Measurements from ENCODE around the gene OR2D2. TPM values are rescaled to one million over a fixed set of nuclear protein-coding genes. Genes with fewer than 3 reads are reported as not detected.
"Not testable (repeated sequence)": the region's sequence is repeated elsewhere in the genome, so short reads cannot be mapped to it uniquely, and the experiment has no call there.

The OR2D2 gene
- total RNA-seq, 1 donor from 2014 or later = 0.64 TPM

DNA sequence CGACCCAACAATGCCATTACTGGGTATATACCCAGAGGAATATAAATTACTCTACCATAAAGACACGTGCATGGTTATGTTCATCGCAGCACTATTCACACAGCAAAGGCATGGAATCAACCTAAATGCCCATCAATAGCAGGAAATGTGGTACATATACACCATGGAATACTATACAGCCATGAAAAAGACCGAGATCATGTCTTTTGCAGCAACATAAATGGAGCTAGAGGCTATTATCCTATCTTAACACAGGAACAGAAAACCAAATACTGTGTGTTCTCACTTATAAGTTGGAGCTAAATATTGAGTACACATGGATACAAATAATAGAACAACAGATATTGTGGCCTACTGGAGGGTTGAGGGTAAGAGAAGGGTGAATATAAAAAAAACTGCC, 3.5 kb downstream of the OR2D2 start:
- TF ChIP-seq, protein P1, sequence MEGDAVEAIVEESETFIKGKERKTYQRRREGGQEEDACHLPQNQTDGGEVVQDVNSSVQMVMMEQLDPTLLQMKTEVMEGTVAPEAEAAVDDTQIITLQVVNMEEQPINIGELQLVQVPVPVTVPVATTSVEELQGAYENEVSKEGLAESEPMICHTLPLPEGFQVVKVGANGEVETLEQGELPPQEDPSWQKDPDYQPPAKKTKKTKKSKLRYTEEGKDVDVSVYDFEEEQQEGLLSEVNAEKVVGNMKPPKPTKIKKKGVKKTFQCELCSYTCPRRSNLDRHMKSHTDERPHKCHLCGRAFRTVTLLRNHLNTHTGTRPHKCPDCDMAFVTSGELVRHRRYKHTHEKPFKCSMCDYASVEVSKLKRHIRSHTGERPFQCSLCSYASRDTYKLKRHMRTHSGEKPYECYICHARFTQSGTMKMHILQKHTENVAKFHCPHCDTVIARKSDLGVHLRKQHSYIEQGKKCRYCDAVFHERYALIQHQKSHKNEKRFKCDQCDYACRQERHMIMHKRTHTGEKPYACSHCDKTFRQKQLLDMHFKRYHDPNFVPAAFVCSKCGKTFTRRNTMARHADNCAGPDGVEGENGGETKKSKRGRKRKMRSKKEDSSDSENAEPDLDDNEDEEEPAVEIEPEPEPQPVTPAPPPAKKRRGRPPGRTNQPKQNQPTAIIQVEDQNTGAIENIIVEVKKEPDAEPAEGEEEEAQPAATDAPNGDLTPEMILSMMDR (IDR thresholded peaks at IDR 0.05; ENCODE audit: unreplicated experiment) = no peak
- Mint-ChIP-seq H3K9me3 (ENCODE audit: unreplicated experiment) (no peaks in the 10 kb centered on the region), H3K27ac (ENCODE audit: unreplicated experiment) (no peak overlapping the region), H3K4me1 (ENCODE audit: unreplicated experiment) (peaks cover 15% of the 10 kb centered on the region), H3K27me3 (ENCODE audit: unreplicated experiment) (no peaks in the 10 kb centered on the region), H3K36me3 (ENCODE audit: low read depth, unreplicated experiment) (no peaks in the 10 kb centered on the region), H3K4me3 (ENCODE audit: unreplicated experiment) (no peak overlapping the region)
- DNase-seq (ENCODE audit: low spot score) = no peak

DNA sequence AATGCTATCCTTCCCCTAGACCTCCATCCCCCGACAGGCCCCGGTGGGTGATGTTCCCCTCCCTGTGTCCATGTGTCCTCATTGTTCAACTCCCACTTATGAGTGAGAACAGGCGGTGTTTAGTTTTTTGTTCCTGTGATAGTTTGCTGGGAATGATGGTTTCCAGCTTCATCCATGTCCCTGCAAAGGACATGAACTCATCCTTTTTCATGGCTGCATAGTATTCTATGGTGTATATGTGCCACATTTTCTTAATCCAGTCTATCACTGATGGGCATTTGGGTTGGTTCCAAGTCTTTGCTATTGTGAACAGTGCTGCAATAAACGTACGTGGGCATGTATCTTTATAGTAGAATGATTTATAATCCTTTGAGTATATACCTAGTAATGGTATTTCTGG, 4.6 kb downstream of the OR2D2 start:
- H3K9me3 Mint-ChIP-seq (ENCODE audit: unreplicated experiment); H3K27me3 Mint-ChIP-seq (ENCODE audit: unreplicated experiment); DNase-seq (ENCODE audit: low spot score); H3K36me3 Mint-ChIP-seq (ENCODE audit: low read depth, unreplicated experiment); H3K27ac Mint-ChIP-seq (ENCODE audit: unreplicated experiment); H3K4me3 Mint-ChIP-seq (ENCODE audit: unreplicated experiment): not testable (repeated sequence)
- H3K4me1 Mint-ChIP-seq (ENCODE audit: unreplicated experiment) = peaks cover 16% of the 10 kb centered on the region

DNA sequence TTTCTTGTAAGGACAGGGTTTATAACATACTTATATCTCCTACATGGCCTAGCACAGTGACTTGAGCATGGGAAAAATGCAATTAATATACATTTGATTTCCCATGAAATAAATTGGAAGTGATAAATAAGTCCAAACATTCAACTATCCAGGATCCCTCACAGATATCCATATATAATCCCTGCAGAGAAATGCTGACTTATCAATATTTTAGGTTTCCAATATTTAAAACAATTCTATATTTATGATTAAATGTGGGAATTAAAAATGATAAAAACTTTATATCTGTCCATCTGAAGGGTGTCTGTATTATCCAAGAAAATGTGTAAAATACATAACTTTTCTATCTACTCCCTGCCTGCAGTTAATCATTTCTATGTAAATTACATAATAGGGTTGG, 9.5 kb downstream of the OR2D2 start:
- TF ChIP-seq, protein P1 (IDR thresholded peaks at IDR 0.05; ENCODE audit: unreplicated experiment) = no peak
- H3K4me1 Mint-ChIP-seq (ENCODE audit: unreplicated experiment) = peaks cover 14% of the 10 kb centered on the region
- H3K27me3 Mint-ChIP-seq (ENCODE audit: unreplicated experiment) = no peaks in the 10 kb centered on the region
- H3K27ac Mint-ChIP-seq (ENCODE audit: unreplicated experiment) = no peak overlapping the region
- H3K4me3 Mint-ChIP-seq (ENCODE audit: unreplicated experiment) = no peak overlapping the region
- H3K9me3 Mint-ChIP-seq (ENCODE audit: unreplicated experiment) = no peaks in the 10 kb centered on the region
- no peaks in the 10 kb centered on the region for H3K36me3 Mint-ChIP-seq (ENCODE audit: low read depth, unreplicated experiment)
- DNase-seq (ENCODE audit: low spot score) = no peak

GRCh38 chr11:6876914-6877313, 15.4 kb downstream of the OR2D2 start:
- Mint-ChIP-seq H3K36me3 (ENCODE audit: low read depth, unreplicated experiment) (no peaks in the 10 kb centered on the region), H3K9me3 (ENCODE audit: unreplicated experiment) (no peaks in the 10 kb centered on the region), H3K27ac (ENCODE audit: unreplicated experiment) (no peak overlapping the region), H3K4me3 (ENCODE audit: unreplicated experiment) (no peak overlapping the region), H3K4me1 (ENCODE audit: unreplicated experiment) (no peaks in the 10 kb centered on the region), H3K27me3 (ENCODE audit: unreplicated experiment) (no peaks in the 10 kb centered on the region)
- no peak for DNase-seq (ENCODE audit: low spot score)
- TF ChIP-seq, protein P1 (IDR thresholded peaks at IDR 0.05; ENCODE audit: unreplicated experiment) = no peak

- H3K27me3 Mint-ChIP-seq (ENCODE audit: unreplicated experiment) = no peaks in the 10 kb centered on the region
- H3K36me3 Mint-ChIP-seq (ENCODE audit: low read depth, unreplicated experiment) = no peaks in the 10 kb centered on the region
- no peak within 1 kb of the TSS for H3K4me3 Mint-ChIP-seq (ENCODE audit: unreplicated experiment)
- DNase-seq (ENCODE audit: low spot score) = no peak
- H3K4me1 Mint-ChIP-seq (ENCODE audit: unreplicated experiment) = no peaks in the 10 kb centered on the region
- TF ChIP-seq, protein P1 (IDR thresholded peaks at IDR 0.05; ENCODE audit: unreplicated experiment) = no peak
- H3K9me3 Mint-ChIP-seq (ENCODE audit: unreplicated experiment) = no peaks in the 10 kb centered on the region
- H3K27ac Mint-ChIP-seq (ENCODE audit: unreplicated experiment) = no peak within 1 kb of the TSS
These were observed 16.0 kb downstream of the OR2D2 start, which contains the start of gene OR10A4 for GRCh38 chr11:6876325-6876724. Gene OR10A4 (plus strand): TSS chr11:6876625. CDS start chr11:6876648, 23 bp downstream.

DNA sequence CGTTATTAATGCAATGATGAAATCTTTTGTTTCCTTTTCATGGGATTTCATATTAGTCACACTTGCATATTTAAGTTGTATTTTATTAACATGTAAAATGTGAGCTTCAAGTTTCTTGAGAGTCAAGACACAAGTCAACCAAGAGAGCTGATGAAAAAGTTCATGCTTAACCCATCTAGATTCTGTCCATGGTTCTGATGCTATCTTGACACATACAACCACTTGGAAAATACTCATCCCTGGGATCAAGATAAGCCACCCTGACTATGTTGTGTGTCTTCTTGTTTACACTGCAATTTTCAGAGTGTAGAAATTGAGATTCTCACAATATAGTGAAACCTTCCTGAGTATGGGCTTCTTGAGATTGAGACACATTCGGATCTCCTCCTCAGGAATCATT, 16.5 kb downstream of the OR2D2 start:
- H3K4me1 Mint-ChIP-seq (ENCODE audit: unreplicated experiment) = no peaks in the 10 kb centered on the region
- no peak for DNase-seq (ENCODE audit: low spot score)
- no peaks in the 10 kb centered on the region for H3K27me3 Mint-ChIP-seq (ENCODE audit: unreplicated experiment)
- H3K36me3 Mint-ChIP-seq (ENCODE audit: low read depth, unreplicated experiment) = no peaks in the 10 kb centered on the region
- no peaks in the 10 kb centered on the region for H3K9me3 Mint-ChIP-seq (ENCODE audit: unreplicated experiment)
- H3K27ac Mint-ChIP-seq (ENCODE audit: unreplicated experiment) = no peak overlapping the region
- TF ChIP-seq, protein P1 (IDR thresholded peaks at IDR 0.05; ENCODE audit: unreplicated experiment) = no peak
- no peak overlapping the region for H3K4me3 Mint-ChIP-seq (ENCODE audit: unreplicated experiment)
